SK-N-SH (cell line): Measurements from ENCODE around the gene ICA1. TPM values are rescaled to one million over a fixed set of nuclear protein-coding genes. Genes with fewer than 3 reads are reported as not detected.
A peak's percentile ranks its signal among the peaks of the same experiment; 100 is the strongest.

Source experiments
- CTCF ChIA-PET: fragments of 300-600, 350-600 bp; formaldehyde crosslinking; extraction: SDS; loops from one replicate; lab custom pipeline; 2021; lab: Yijun Ruan, JAX
- POLR2A ChIA-PET: fragments of 350-600 bp; sonication (Branson Sonifier 250); formaldehyde crosslinking; extraction: SDS; loops from one replicate; lab custom pipeline; 2020; ENCODE audit warnings: antibody characterized with exemption, inconsistent platforms; lab: Yijun Ruan, JAX
- DNase-seq: peaks from one replicate; pipeline ENCODE4 v3.0.0; 2012
- H2AFZ ChIP-seq: fragments of 200-600 bp; sonication (generic); 2 replicates; pipeline ENCODE4 v1.8.1; 2016; ENCODE audit warnings: antibody characterized with exemption, mild to moderate bottlenecking, low read depth
- H3F3A ChIP-seq: fragments of 200-600 bp; sonication (generic); replicated peaks from 2 replicates; pipeline ENCODE3; 2016; ENCODE audit warnings: antibody characterized with exemption, mild to moderate bottlenecking; ENCODE audit not compliant: insufficient read depth
- H3K27ac ChIP-seq, 2 experiments: fragments of 200-500 bp in 1 of 2; fragments of 200-600 bp in 1 of 2; sonication (Bioruptor generic) in 1 of 2; sonication (generic), shearing (Covaris generic) in 1 of 2; 2 replicates each; pipeline versions ENCODE4 v1.5.1 to v1.6.1; 2014 to 2016; ENCODE audit warnings: low read depth in 2 of 2, inconsistent platforms in 1 of 2, low read length in 1 of 2, mild to moderate bottlenecking in 1 of 2, mixed read lengths in 1 of 2
- H3K27me3 ChIP-seq: fragments of 200-600 bp; sonication (generic), shearing (Covaris generic); 2 replicates; pipeline ENCODE4 v1.6.1; 2016; ENCODE audit warnings: mixed run types; ENCODE audit not compliant: insufficient read depth
- H3K36me3 ChIP-seq, 2 experiments: fragments of 200-500 bp in 1 of 2; fragments of 200-600 bp in 1 of 2; sonication (Bioruptor generic) in 1 of 2; sonication (generic) in 1 of 2; replicated peaks in 1 of 2; 2 replicates each; pipeline versions ENCODE3 to v1.5.1; 2014 to 2016; ENCODE audit warnings: low read length in 1 of 2, mild to moderate bottlenecking in 1 of 2; ENCODE audit not compliant: insufficient read depth in 2 of 2, control insufficient read depth in 1 of 2
- H3K4me1 ChIP-seq, 2 experiments: fragments of 200-500 bp in 1 of 2; fragments of 200-600 bp in 1 of 2; sonication (Bioruptor generic) in 1 of 2; sonication (generic), shearing (Covaris generic) in 1 of 2; 2 replicates each; pipeline versions ENCODE4 v1.5.1 to v1.6.1; 2014 to 2016; ENCODE audit warnings: low read depth in 1 of 2, low read length in 1 of 2, mixed run types in 1 of 2; ENCODE audit not compliant: insufficient read depth in 2 of 2, control insufficient read depth in 1 of 2
- H3K4me2 ChIP-seq: fragments of 200-600 bp; sonication (generic), shearing (Covaris generic); 2 replicates; pipeline ENCODE4 v1.6.1; 2017; ENCODE audit warnings: mixed run types
- H3K4me3 ChIP-seq, 2 experiments: fragments of 200-500 bp in 1 of 2; fragments of 200-600 bp in 1 of 2; sonication (Bioruptor generic) in 1 of 2; sonication (generic), shearing (Covaris generic) in 1 of 2; 2 replicates each; pipeline versions ENCODE4 v1.5.1 to v1.8.1; 2014 to 2016; ENCODE audit warnings: low read depth in 2 of 2, inconsistent platforms in 1 of 2, low read length in 1 of 2, mild to moderate bottlenecking in 1 of 2, mixed read lengths in 1 of 2, moderate library complexity in 1 of 2
- H3K79me2 ChIP-seq: fragments of 200-600 bp; sonication (generic); 2 replicates; pipeline ENCODE4 v1.8.1; 2017; ENCODE audit warnings: mild to moderate bottlenecking; ENCODE audit not compliant: insufficient read depth
- H3K9ac ChIP-seq: fragments of 200-600 bp; sonication (generic); 2 replicates; pipeline ENCODE4 v1.6.1; 2017; ENCODE audit warnings: mixed run types
- H3K9me2 ChIP-seq: fragments of 200-600 bp; sonication (generic); 2 replicates; pipeline ENCODE4 v1.6.1; 2017; ENCODE audit warnings: mixed run types
- H3K9me3 ChIP-seq: fragments of 200-600 bp; sonication (generic); 2 replicates; pipeline ENCODE4 v1.6.1; 2017; ENCODE audit warnings: mixed run types, mild to moderate bottlenecking, moderate library complexity
- H4K20me1 ChIP-seq: fragments of 200-600 bp; sonication (generic); 2 replicates; pipeline ENCODE4 v1.6.1; 2017; ENCODE audit warnings: mild to moderate bottlenecking, mixed run types; ENCODE audit not compliant: insufficient read depth
- CHD2 ChIP-seq: fragments of 150-350 bp; IDR thresholded peaks from 2 replicates; pipeline ENCODE4 v1.6.1; 2018; ENCODE audit warnings: low read length; ENCODE audit not compliant: partially characterized antibody
- ELF1 ChIP-seq: IDR thresholded peaks from 2 replicates; pipeline ENCODE4 v1.4.0; 2012
- EP300 ChIP-seq, 2 experiments: IDR thresholded peaks; 2 replicates each; pipeline versions ENCODE4 v1.4.0 to v1.6.1; 2012; ENCODE audit warnings: borderline replicate concordance in 1 of 2, low read depth in 1 of 2, low read length in 1 of 2
- FOXJ3 ChIP-seq: sonication (generic); formaldehyde crosslinking; IDR thresholded peaks from 2 replicates; pipeline ENCODE4 v1.5.1; 2020; ENCODE audit warnings: mild to moderate bottlenecking, missing genetic modification reagents
- FOXM1 ChIP-seq: IDR thresholded peaks from 2 replicates; pipeline ENCODE4 v1.4.0; 2012; ENCODE audit warnings: low read depth, mild to moderate bottlenecking
- GATA2 ChIP-seq: sonication (generic); formaldehyde crosslinking; IDR thresholded peaks from 2 replicates; pipeline ENCODE4 v1.5.0; 2020; ENCODE audit warnings: mild to moderate bottlenecking, missing genetic modification reagents
- RCOR1 ChIP-seq: fragments of 150-350 bp; IDR thresholded peaks from 2 replicates; pipeline ENCODE4 v1.6.1; 2017; ENCODE audit warnings: antibody characterized with exemption, low read length
- SIN3A ChIP-seq: IDR thresholded peaks from 2 replicates; pipeline ENCODE4 v1.6.1; 2012; ENCODE audit warnings: low read depth, mild to moderate bottlenecking, low read length, moderate library complexity, borderline replicate concordance
- TAF1 ChIP-seq: IDR thresholded peaks from 2 replicates; pipeline ENCODE4 v1.6.1; 2012; ENCODE audit warnings: low read depth, mild to moderate bottlenecking, low read length, moderate library complexity, borderline replicate concordance
- TEAD4 ChIP-seq: IDR thresholded peaks from 2 replicates; pipeline ENCODE4 v1.4.0; 2012; ENCODE audit warnings: mild to moderate bottlenecking, borderline replicate concordance; ENCODE audit not compliant: insufficient read depth
- WGBS: methylation state at CpG from one replicate; pipeline ENCODE4 v1.1.6; 2017; ENCODE audit warnings: low lambda C conversion rate; 5-methylcytosine and 5-hydroxymethylcytosine counted together
- polyA plus RNA-seq, 3 experiments: library from polyadenylated mRNA; depleted of rRNA; stranded (reverse); fragments of >200 nt; gene quantifications; 2 replicates each; pipeline ENCODE4 v1.2.3, GENCODE V29; 2012
- TF ChIP-seq, protein P1 (sequence below): IDR thresholded peaks from 2 replicates; pipeline ENCODE4 v1.4.0; 2012; ENCODE audit warnings: low read depth, borderline replicate concordance
- TF ChIP-seq, protein P2 (sequence below): IDR thresholded peaks from 2 replicates; pipeline ENCODE4; 2012

Gene ICA1
- polyA plus RNA-seq, 1 of the 3 experiments (the other 2 are of a cell fraction) = 2.4 TPM

DNA sequence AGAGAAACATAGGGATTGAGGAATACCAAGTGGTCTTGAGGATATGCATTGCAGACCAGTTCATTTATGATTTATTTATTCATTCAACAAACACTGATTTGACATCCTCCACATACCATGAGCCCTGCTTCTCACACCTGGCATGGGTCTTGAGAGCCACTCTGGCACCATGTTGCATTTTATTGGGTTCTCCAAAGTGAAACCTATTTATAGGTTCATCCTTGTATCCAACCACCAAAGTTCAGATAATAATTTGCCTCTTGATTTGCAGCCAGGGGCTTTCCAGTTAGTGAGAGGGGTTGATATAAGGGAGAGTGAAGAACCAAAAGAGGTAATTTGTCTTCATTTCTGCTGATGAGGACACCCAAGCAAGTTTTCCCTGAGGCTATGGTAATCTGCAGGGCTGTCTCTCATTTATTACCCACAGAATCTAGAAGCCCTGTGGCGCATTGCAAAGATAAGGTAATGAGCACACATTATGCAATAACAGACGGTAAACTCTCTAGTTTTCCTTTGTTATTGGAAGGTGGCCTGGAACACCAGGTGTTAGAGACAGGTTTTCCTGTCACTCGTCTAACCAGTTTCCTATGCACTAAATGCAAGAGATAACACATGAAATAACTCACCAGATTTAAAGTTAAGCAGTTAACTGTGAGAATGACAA is 28.8 kb upstream of the ICA1 start (continued):
- TF ChIP-seq, protein P1, sequence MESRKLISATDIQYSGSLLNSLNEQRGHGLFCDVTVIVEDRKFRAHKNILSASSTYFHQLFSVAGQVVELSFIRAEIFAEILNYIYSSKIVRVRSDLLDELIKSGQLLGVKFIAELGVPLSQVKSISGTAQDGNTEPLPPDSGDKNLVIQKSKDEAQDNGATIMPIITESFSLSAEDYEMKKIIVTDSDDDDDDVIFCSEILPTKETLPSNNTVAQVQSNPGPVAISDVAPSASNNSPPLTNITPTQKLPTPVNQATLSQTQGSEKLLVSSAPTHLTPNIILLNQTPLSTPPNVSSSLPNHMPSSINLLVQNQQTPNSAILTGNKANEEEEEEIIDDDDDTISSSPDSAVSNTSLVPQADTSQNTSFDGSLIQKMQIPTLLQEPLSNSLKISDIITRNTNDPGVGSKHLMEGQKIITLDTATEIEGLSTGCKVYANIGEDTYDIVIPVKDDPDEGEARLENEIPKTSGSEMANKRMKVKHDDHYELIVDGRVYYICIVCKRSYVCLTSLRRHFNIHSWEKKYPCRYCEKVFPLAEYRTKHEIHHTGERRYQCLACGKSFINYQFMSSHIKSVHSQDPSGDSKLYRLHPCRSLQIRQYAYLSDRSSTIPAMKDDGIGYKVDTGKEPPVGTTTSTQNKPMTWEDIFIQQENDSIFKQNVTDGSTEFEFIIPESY = no peak
- TF ChIP-seq ELF1 (no peak), CHD2 (peak; percentile 94), TAF1 (no peak), FOXM1 (no peak), TEAD4 (peak; percentile 72), RCOR1 (peak; percentile 96), SIN3A (no peak)
- TF ChIP-seq, protein P2, sequence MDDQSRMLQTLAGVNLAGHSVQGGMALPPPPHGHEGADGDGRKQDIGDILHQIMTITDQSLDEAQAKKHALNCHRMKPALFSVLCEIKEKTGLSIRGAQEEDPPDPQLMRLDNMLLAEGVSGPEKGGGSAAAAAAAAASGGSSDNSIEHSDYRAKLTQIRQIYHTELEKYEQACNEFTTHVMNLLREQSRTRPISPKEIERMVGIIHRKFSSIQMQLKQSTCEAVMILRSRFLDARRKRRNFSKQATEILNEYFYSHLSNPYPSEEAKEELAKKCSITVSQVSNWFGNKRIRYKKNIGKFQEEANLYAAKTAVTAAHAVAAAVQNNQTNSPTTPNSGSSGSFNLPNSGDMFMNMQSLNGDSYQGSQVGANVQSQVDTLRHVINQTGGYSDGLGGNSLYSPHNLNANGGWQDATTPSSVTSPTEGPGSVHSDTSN = peak; percentile 25; the same call in 1 of the 2 replicates
- TF ChIP-seq, all 33 proteins: peak for 13

DNA sequence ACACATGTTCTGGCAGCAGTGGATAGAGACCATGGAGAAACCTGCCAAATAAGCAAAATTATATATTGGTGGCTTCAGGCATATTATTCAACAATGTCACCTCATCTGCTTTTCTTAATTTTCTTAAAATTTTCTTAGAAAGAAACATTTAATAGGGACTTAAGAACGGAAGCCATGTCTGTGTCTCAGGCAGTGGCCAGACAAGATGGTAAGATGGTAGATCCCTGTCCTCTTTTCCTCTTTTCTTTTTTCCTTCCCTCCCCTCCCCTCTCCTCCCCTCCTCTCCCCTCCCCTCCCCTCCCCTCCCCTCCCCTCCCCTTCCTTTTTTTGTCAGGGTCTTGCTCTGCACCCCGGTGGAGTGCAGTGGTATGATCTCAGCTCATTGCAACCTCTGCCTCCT is 24.2 kb upstream of the ICA1 start:
- WGBS = 64% methylated on average over 2 of the region's 2 CpGs
- Histone ChIP-seq H3K27me3 (no peaks in the 10 kb centered on the region), H3K4me1 (peaks cover 0 to 48% of the 10 kb centered on the region in 2 experiments; a peak in 2 of 4 replicates), H3F3A (no peaks in the 10 kb centered on the region), H2AFZ (no peak overlapping the region), H3K9ac (no peak overlapping the region), H3K9me2 (no peaks in the 10 kb centered on the region), H4K20me1 (no peaks in the 10 kb centered on the region), H3K4me3 (no peak overlapping the region), H3K36me3 (no peaks in the 10 kb centered on the region), H3K4me2 (no peak overlapping the region), H3K27ac (peak overlapping the region in 1 of 2 experiments; percentile 89; a peak in 2 of 4 replicates), H3K79me2 (no peaks in the 10 kb centered on the region), H3K9me3 (no peaks in the 10 kb centered on the region)
- no peak for DNase-seq
- CTCF ChIA-PET = interaction anchor here (1.0 to 2.7 kb wide), 5 partner anchors 10 to 25 kb away, joined by 3 to 9 read pairs (median 5); no protein-coding TSS in a partner anchor
- TF ChIP-seq ELF1 = no peak
- no peak for TF ChIP-seq RCOR1
- no peak for TF ChIP-seq FOXJ3 (CRISPR knock-in tag)
- POLR2A ChIA-PET = interaction anchor here (2.4 kb wide), 1 partner anchor 25 kb away, joined by 7 read pairs; the partner anchor contains the start of gene ICA1

DNA sequence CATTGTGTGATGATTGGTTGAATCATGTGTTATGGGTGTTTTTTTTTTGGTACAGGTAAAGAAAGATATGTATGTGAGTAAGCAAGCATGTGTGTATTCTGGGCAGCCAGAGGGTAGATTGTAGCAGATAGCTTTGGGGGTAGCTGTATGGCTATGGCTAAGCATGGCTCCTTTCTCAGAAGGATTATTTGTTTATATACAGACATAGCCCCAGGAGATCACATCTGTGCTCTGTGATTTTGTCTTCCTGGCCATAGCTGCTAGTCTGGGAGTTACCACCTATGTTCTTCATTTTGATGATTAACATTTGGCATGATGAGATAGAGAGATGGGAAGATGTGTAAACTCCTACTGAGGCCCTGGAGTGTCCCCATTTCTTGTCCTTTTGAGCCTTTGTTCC is 23.2 kb upstream of the ICA1 start:
- Histone ChIP-seq H3K27ac (peak overlapping the region in 1 of 2 experiments; percentile 89; a peak in 2 of 4 replicates), H3K9me2 (no peaks in the 10 kb centered on the region), H3K4me1 (peaks cover 0 to 42% of the 10 kb centered on the region in 2 experiments; a peak in 2 of 4 replicates), H3K4me2 (no peak overlapping the region), H3K4me3 (no peak overlapping the region), H3F3A (no peaks in the 10 kb centered on the region), H3K36me3 (no peaks in the 10 kb centered on the region), H3K27me3 (no peaks in the 10 kb centered on the region), H3K9me3 (no peaks in the 10 kb centered on the region), H3K79me2 (no peaks in the 10 kb centered on the region), H2AFZ (no peak overlapping the region), H3K9ac (no peak overlapping the region), H4K20me1 (no peaks in the 10 kb centered on the region)
- TF ChIP-seq SIN3A = no peak
- TF ChIP-seq GATA2 (CRISPR knock-in tag) = peak; percentile 57
- TF ChIP-seq EP300 (IDR thresholded peaks at IDR 0.05; ENCODE audit: borderline replicate concordance in 1 of 2, low read depth in 1 of 2, low read length in 1 of 2) = peak in 1 of 2 experiments; percentile 53; a peak in 1 of 4 replicates
- no peak for DNase-seq
- ChIA-PET POLR2A (interaction anchor here (1.1 to 2.4 kb wide), 2 partner anchors 24 to 56 kb away, joined by 3 to 7 read pairs; partner anchors contain the start of gene ICA1), CTCF (interaction anchor here (1.0 to 2.7 kb wide), 5 partner anchors 11 to 24 kb away, joined by 3 to 9 read pairs (median 4); no protein-coding TSS in a partner anchor)
